Measurements from ENCODE around the gene DCDC1.

Gene DCDC1

DNA sequence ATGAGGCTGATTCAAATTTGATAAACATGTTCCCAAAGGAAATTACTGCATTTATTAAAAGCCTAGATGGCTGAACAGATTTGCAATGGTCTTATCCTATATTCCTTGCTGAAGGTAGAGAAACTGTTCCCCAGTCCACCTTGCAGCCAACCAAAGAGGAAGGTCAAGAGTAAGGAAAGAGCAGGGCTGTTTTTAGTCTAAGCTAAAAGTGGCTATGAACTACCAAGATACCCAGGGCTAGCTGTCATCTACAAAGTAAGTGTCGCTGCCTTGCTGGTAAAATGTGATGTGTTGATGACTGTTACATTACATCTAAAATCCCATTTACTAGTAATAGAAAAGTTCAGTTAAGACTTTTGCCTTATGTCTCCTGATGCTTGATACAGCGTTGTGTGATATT, 493.3 kb downstream of the DCDC1 start:
- H3K9me3 ChIP-seq (ENCODE audit: insufficient read depth, low read depth, low read length), result no peaks in the 10 kb centered on the region
- no peak overlapping the region for H4K12ac ChIP-seq (ENCODE audit: low read depth, low read length)
- no peak overlapping the region for H3K23ac ChIP-seq (ENCODE audit: low read length)
- no peak for DNase-seq
- H4K91ac ChIP-seq (ENCODE audit: low read depth, low read length), result no peak overlapping the region
- no peaks in the 10 kb centered on the region for H3K27me3 ChIP-seq (ENCODE audit: insufficient read depth, low read length)
- H3K4me2 ChIP-seq (ENCODE audit: low read length), result no peak overlapping the region
- H3K27ac ChIP-seq (ENCODE audit: low read depth, low read length), result no peak overlapping the region
- H3K79me1 ChIP-seq (ENCODE audit: low read length), result no peaks in the 10 kb centered on the region
- H3K36me3 ChIP-seq (ENCODE audit: control insufficient read depth in 1 of 2, insufficient read depth in 2 of 2, low read length in 2 of 2), result no peaks in the 10 kb centered on the region
- no peak overlapping the region for H2BK12ac ChIP-seq (ENCODE audit: low read length)
- H3K9ac ChIP-seq (ENCODE audit: low read length), result no peak overlapping the region
- no peak overlapping the region for H4K8ac ChIP-seq (ENCODE audit: low read depth, low read length)
- H2AK5ac ChIP-seq (ENCODE audit: low read length), result no peak overlapping the region
- H2BK5ac ChIP-seq (ENCODE audit: low read depth, low read length, poor library complexity), result no peak overlapping the region
- no CpG with 5 or more reads among the region's 2 CpGs for WGBS (ENCODE audit: extremely low coverage, insufficient coverage, insufficient read length)
- no peak overlapping the region for H3K4ac ChIP-seq (ENCODE audit: low read depth, low read length)
- H3K4me3 ChIP-seq (ENCODE audit: low read depth, low read length), result no peak overlapping the region
- no peak overlapping the region for H3K14ac ChIP-seq (ENCODE audit: low read length)
- no peak overlapping the region for H2AFZ ChIP-seq (ENCODE audit: insufficient read depth, low read length, poor library complexity)
- H2BK120ac ChIP-seq (ENCODE audit: insufficient read depth, low read length, poor library complexity), result no peak overlapping the region
- H3K4me1 ChIP-seq (ENCODE audit: control insufficient read depth in 1 of 2, insufficient read depth in 2 of 2, low read length in 2 of 2), result no peaks in the 10 kb centered on the region
- no peaks in the 10 kb centered on the region for H3K79me2 ChIP-seq (ENCODE audit: control insufficient read depth, insufficient read depth, low read length, poor library complexity)
- H3K18ac ChIP-seq (ENCODE audit: low read length), result no peak overlapping the region

DNA sequence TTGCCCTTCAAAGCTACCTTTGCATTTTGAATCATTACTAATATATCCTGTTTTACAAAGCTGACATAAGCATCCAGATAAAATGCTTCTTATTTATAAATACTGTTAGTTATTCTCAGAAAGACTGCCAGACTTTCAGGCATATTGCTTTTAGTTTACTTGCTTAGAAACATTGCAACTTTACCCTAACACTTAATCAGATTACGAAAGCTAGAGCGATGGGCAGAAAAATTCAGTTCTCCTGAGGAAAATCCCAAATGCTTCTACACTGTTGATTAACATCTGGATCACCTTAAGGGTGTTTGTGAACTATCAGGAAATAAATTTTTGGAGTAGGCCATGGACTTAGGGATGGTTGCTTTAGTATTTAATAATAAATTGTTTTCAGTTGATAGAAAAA, 493.7 kb downstream of the DCDC1 start:
- no peak overlapping the region for H2AK5ac ChIP-seq (ENCODE audit: low read length)
- no peaks in the 10 kb centered on the region for H3K79me1 ChIP-seq (ENCODE audit: low read length)
- no peak overlapping the region for H3K27ac ChIP-seq (ENCODE audit: low read depth, low read length)
- no peaks in the 10 kb centered on the region for H3K9me3 ChIP-seq (ENCODE audit: insufficient read depth, low read depth, low read length)
- H3K18ac ChIP-seq (ENCODE audit: low read length), result no peak overlapping the region
- no peak overlapping the region for H3K4ac ChIP-seq (ENCODE audit: low read depth, low read length)
- no peak overlapping the region for H4K12ac ChIP-seq (ENCODE audit: low read depth, low read length)
- H3K23ac ChIP-seq (ENCODE audit: low read length), result no peak overlapping the region
- no peak overlapping the region for H2AFZ ChIP-seq (ENCODE audit: insufficient read depth, low read length, poor library complexity)
- H3K27me3 ChIP-seq (ENCODE audit: insufficient read depth, low read length), result no peaks in the 10 kb centered on the region
- H3K79me2 ChIP-seq (ENCODE audit: control insufficient read depth, insufficient read depth, low read length, poor library complexity), result no peaks in the 10 kb centered on the region
- H4K8ac ChIP-seq (ENCODE audit: low read depth, low read length), result no peak overlapping the region
- H2BK120ac ChIP-seq (ENCODE audit: insufficient read depth, low read length, poor library complexity), result no peak overlapping the region
- H3K4me3 ChIP-seq (ENCODE audit: low read depth, low read length), result no peak overlapping the region
- no CpG with 5 or more reads among the region's 2 CpGs for WGBS (ENCODE audit: extremely low coverage, insufficient coverage, insufficient read length)
- no peak overlapping the region for H3K9ac ChIP-seq (ENCODE audit: low read length)
- H2BK5ac ChIP-seq (ENCODE audit: low read depth, low read length, poor library complexity), result no peak overlapping the region
- no peaks in the 10 kb centered on the region for H3K4me1 ChIP-seq (ENCODE audit: control insufficient read depth in 1 of 2, insufficient read depth in 2 of 2, low read length in 2 of 2)
- H3K14ac ChIP-seq (ENCODE audit: low read length), result no peak overlapping the region
- no peak for DNase-seq
- no peak overlapping the region for H3K4me2 ChIP-seq (ENCODE audit: low read length)
- no peak overlapping the region for H2BK12ac ChIP-seq (ENCODE audit: low read length)
- H3K36me3 ChIP-seq (ENCODE audit: control insufficient read depth in 1 of 2, insufficient read depth in 2 of 2, low read length in 2 of 2), result no peaks in the 10 kb centered on the region
- no peak overlapping the region for H4K91ac ChIP-seq (ENCODE audit: low read depth, low read length)

DNA sequence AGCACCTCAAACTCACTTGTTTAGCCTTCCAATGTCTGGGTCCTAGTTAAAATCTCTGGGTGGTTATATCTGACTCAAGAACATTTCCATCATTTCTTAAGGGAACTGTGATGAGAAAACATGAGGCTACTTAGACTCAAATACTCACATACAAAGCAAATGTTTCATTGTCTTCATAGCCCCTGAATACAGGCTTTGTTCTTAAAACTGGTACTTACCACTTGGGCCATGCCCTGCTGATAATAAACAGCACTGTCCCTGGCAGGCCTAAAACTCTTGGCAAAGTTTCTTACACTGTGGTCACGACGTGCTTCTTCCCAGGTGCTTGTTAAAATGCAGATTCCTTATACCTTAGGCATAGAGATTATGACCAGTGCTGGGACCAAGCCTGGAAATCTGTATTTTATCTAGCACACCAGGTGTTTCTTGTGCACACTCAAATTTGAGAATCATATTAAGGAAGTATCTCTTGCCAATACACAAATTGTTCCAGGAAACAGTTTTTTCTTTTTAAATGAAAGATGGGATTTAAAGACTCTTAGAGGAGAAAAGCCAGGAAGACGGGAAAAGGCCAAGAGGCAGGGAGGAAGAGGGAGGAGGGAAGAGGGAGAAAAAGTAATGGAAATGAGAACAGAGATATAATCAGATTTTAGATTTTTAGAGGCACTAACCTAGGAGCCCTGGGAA, 495.5 kb downstream of the DCDC1 start:
- Histone ChIP-seq H3K23ac (ENCODE audit: low read length) (no peak overlapping the region), H3K79me2 (ENCODE audit: control insufficient read depth, insufficient read depth, low read length, poor library complexity) (no peaks in the 10 kb centered on the region), H2BK120ac (ENCODE audit: insufficient read depth, low read length, poor library complexity) (no peak overlapping the region), H2BK5ac (ENCODE audit: low read depth, low read length, poor library complexity) (no peak overlapping the region), H2AK5ac (ENCODE audit: low read length) (no peak overlapping the region), H3K27ac (ENCODE audit: low read depth, low read length) (no peak overlapping the region), H3K4ac (ENCODE audit: low read depth, low read length) (no peak overlapping the region), H3K27me3 (ENCODE audit: insufficient read depth, low read length) (no peaks in the 10 kb centered on the region), H3K4me2 (ENCODE audit: low read length) (no peak overlapping the region), H3K36me3 (ENCODE audit: control insufficient read depth in 1 of 2, insufficient read depth in 2 of 2, low read length in 2 of 2) (no peaks in the 10 kb centered on the region), H3K18ac (ENCODE audit: low read length) (no peak overlapping the region), H4K91ac (ENCODE audit: low read depth, low read length) (no peak overlapping the region), H3K9me3 (ENCODE audit: insufficient read depth, low read depth, low read length) (no peaks in the 10 kb centered on the region), H2AFZ (ENCODE audit: insufficient read depth, low read length, poor library complexity) (no peak overlapping the region), H3K79me1 (ENCODE audit: low read length) (no peaks in the 10 kb centered on the region), H2BK12ac (ENCODE audit: low read length) (no peak overlapping the region), H4K8ac (ENCODE audit: low read depth, low read length) (no peak overlapping the region), H3K14ac (ENCODE audit: low read length) (no peak overlapping the region), H3K4me1 (ENCODE audit: control insufficient read depth in 1 of 2, insufficient read depth in 2 of 2, low read length in 2 of 2) (no peaks in the 10 kb centered on the region), H3K9ac (ENCODE audit: low read length) (no peak overlapping the region), H4K12ac (ENCODE audit: low read depth, low read length) (no peak overlapping the region), H3K4me3 (ENCODE audit: low read depth, low read length) (no peak overlapping the region)
- no peak for DNase-seq
- no CpG with 5 or more reads among the region's 3 CpGs for WGBS (ENCODE audit: extremely low coverage, insufficient coverage, insufficient read length)

GRCh38 chr11:30868626-30869081, 500.9 kb downstream of the DCDC1 start:
- no peak overlapping the region for H4K8ac ChIP-seq (ENCODE audit: low read depth, low read length)
- H3K9me3 ChIP-seq (ENCODE audit: insufficient read depth, low read depth, low read length), result no peaks in the 10 kb centered on the region
- no peak overlapping the region for H3K14ac ChIP-seq (ENCODE audit: low read length)
- H3K23ac ChIP-seq (ENCODE audit: low read length), result no peak overlapping the region
- no peak overlapping the region for H4K12ac ChIP-seq (ENCODE audit: low read depth, low read length)
- no peak overlapping the region for H2BK5ac ChIP-seq (ENCODE audit: low read depth, low read length, poor library complexity)
- H3K4me3 ChIP-seq (ENCODE audit: low read depth, low read length), result no peak overlapping the region
- no peak overlapping the region for H3K27ac ChIP-seq (ENCODE audit: low read depth, low read length)
- no peak for DNase-seq
- no peak overlapping the region for H2BK12ac ChIP-seq (ENCODE audit: low read length)
- no peak overlapping the region for H3K4me2 ChIP-seq (ENCODE audit: low read length)
- no peaks in the 10 kb centered on the region for H3K79me1 ChIP-seq (ENCODE audit: low read length)
- WGBS (ENCODE audit: extremely low coverage, insufficient coverage, insufficient read length), result no CpG with 5 or more reads among the region's 2 CpGs
- H3K18ac ChIP-seq (ENCODE audit: low read length), result no peak overlapping the region
- H2AK5ac ChIP-seq (ENCODE audit: low read length), result no peak overlapping the region
- H2BK120ac ChIP-seq (ENCODE audit: insufficient read depth, low read length, poor library complexity), result no peak overlapping the region
- no peak overlapping the region for H3K4ac ChIP-seq (ENCODE audit: low read depth, low read length)
- no peaks in the 10 kb centered on the region for H3K79me2 ChIP-seq (ENCODE audit: control insufficient read depth, insufficient read depth, low read length, poor library complexity)
- no peak overlapping the region for H2AFZ ChIP-seq (ENCODE audit: insufficient read depth, low read length, poor library complexity)
- no peak overlapping the region for H3K9ac ChIP-seq (ENCODE audit: low read length)
- H4K91ac ChIP-seq (ENCODE audit: low read depth, low read length), result no peak overlapping the region
- H3K27me3 ChIP-seq (ENCODE audit: insufficient read depth, low read length), result no peaks in the 10 kb centered on the region
- H3K36me3 ChIP-seq (ENCODE audit: control insufficient read depth in 1 of 2, insufficient read depth in 2 of 2, low read length in 2 of 2), result no peaks in the 10 kb centered on the region
- H3K4me1 ChIP-seq (ENCODE audit: control insufficient read depth in 1 of 2, insufficient read depth in 2 of 2, low read length in 2 of 2), result no peaks in the 10 kb centered on the region

Data from trophoblast cell (in vitro differentiated cells and primary cell).